ENCODE measurements around the gene FEM1C.

DNA sequence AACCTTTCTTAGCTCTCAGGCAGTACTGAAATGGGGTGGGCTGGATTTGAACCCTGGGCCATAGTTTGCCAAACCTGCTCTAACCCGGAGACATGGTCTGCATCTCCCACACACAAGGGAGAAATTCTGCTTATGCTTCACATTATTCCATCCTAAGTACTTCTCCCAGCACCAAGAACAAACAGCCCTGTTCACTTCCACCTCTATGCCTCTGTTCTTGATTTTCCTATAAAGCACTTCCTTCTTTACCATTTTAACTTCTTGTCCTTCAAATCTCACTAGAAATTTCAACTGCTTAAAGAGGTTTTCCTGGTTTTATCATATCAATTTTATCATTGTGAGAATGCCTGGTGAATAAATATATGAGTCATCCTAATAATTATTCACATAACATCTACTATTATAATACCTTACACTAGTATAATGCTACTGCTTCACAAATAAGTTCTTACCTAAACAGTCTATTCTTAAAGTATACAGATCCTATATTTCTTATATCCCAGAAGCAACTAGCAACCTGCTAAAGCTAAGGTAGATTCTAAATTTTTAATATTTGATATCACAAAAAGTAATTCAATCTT is 12.7 kb downstream of the FEM1C start:
- TF ChIP-seq, protein P1, sequence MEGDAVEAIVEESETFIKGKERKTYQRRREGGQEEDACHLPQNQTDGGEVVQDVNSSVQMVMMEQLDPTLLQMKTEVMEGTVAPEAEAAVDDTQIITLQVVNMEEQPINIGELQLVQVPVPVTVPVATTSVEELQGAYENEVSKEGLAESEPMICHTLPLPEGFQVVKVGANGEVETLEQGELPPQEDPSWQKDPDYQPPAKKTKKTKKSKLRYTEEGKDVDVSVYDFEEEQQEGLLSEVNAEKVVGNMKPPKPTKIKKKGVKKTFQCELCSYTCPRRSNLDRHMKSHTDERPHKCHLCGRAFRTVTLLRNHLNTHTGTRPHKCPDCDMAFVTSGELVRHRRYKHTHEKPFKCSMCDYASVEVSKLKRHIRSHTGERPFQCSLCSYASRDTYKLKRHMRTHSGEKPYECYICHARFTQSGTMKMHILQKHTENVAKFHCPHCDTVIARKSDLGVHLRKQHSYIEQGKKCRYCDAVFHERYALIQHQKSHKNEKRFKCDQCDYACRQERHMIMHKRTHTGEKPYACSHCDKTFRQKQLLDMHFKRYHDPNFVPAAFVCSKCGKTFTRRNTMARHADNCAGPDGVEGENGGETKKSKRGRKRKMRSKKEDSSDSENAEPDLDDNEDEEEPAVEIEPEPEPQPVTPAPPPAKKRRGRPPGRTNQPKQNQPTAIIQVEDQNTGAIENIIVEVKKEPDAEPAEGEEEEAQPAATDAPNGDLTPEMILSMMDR (tag by site-specific recombination; IDR thresholded peaks at IDR 0.05): no peak
- TF ChIP-seq ZNF610 (tag by site-specific recombination; IDR thresholded peaks at IDR 0.05; ENCODE audit: borderline replicate concordance) (no peak), ZNF112 (tag by site-specific recombination; IDR thresholded peaks at IDR 0.05) (no peak), ZNF501 (tag by site-specific recombination; IDR thresholded peaks at IDR 0.05) (no peak)
- TF ChIP-seq, protein P2, sequence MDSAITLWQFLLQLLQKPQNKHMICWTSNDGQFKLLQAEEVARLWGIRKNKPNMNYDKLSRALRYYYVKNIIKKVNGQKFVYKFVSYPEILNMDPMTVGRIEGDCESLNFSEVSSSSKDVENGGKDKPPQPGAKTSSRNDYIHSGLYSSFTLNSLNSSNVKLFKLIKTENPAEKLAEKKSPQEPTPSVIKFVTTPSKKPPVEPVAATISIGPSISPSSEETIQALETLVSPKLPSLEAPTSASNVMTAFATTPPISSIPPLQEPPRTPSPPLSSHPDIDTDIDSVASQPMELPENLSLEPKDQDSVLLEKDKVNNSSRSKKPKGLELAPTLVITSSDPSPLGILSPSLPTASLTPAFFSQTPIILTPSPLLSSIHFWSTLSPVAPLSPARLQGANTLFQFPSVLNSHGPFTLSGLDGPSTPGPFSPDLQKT (IDR thresholded peaks at IDR 0.05; ENCODE audit: borderline replicate concordance, low read depth, low read length): no peak
